ENCODE results near the gene CDIPT.
"Not testable (repeated sequence)": the region's sequence is repeated elsewhere in the genome, so short reads cannot be mapped to it uniquely, and the experiment has no call there.

CDIPT gene

DNA sequence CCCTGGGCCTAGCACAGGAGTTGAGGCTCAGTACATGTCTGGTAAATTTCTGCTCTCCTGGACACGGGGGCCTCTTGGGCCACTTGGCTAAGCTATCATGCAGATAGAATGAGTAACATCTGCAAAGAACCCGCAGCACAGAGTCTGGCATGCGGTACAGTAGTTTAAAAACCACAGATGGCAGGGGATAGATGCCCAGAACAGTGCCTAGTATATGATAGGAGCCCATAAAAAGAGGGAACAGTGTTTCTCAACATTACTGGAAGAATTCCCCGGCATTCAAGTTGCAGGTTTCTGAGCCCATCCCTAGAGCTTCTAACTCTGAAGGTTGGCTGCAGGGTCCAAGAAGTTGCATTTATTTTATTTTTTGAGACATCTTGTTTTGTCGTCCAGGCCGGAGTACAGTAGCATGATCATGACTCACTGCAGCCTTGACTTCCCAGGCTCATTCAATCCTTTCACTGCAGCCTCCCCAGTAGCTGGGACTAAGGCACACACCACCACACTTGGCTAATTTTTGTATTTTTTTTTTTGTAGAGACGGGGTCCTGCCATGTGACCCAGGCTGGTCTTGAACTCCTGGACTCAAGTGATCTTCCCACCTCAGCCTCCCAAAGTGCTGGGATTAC lies 5.8 kb downstream of the CDIPT start:
- DNase-seq: no peak

DNA sequence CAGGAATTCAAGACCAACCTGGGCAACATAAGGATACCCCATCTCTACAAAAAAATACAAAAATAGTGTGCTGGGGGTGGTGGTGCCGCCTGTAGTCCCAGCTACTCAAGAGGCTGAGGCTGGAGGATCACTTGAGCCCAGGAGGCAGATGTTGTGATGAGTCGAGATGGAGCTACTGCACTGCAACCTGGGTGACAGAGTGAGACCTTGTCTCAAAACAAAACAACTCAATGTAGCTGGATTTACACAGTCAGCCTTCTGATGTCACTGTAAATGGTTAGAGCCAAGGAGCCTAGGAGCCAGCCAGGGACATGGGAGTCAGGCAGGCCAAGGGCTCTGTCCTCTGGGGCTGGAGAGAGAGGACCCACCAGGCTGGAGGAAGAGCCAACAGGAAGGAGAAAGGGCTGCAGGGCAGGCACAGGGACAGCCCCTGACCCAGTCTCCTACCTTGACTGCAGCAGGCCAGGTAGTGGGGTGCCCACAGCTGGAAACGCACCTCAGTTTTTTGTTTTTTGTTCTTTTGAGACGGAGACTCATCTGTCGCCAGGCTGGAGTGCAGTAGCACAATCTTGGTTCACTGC lies 8.4 kb downstream of the CDIPT start:
- DNase-seq: no peak

DNA sequence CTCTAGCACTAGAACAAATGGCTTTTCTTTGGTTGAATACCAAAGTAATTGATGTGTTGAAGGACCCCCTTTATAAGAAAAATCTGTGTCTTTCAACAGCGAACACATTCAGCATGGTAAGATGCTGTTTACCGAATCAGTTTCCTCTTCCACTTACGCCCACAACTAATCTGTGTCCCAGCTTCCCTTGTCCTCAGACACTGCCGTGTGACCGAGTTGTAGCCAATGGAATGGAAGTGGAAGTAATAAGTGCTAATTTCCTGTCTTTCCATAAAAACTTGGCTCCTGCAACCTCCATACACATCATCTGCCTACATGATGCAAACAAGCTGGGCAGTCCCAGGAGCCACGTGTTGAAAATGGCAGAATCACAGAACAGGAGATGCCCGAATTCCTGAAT lies 10.4 kb downstream of the CDIPT start:
- DNase-seq: no peak

DNA sequence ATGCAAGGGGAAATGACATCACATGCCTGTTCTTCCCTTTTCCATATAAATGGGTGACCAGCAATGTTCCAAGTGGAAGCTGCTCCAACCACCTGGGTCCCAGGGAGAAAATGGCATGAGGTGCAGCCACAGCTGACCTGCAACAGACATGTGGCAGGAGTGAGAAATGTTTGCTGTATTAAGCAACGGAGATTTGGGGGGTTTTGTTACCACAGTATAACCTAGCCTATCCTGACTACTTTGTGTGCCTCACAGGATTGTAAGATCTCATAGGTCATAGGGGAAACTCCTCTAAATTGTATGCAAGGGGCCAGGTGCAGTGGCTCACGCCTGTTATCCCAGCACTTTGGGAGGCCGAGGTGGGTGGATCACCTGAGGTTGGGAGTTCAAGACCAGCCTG lies 12.0 kb downstream of the CDIPT start:
- no peak for DNase-seq

DNA sequence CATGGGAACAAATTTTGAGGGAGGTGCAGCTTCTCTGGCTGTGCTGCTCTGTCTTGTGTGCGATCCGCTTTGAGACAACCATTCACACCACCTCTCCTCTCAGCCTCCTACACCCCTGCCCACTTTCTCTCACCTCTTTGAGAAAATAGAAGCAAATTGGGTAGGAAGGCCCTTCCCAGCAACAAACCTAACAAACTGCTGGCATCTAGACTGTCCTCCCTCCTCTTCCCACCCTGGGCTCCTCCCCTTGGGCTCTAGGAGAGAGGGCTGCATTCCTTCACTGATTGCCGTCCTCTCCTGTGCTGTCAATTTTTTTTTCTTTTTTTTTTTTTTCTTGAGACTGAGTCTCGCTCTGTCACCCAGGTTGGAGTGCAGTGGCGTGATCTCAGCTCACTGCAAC lies 13.5 kb downstream of the CDIPT start:
- DNase-seq: no peak

DNA sequence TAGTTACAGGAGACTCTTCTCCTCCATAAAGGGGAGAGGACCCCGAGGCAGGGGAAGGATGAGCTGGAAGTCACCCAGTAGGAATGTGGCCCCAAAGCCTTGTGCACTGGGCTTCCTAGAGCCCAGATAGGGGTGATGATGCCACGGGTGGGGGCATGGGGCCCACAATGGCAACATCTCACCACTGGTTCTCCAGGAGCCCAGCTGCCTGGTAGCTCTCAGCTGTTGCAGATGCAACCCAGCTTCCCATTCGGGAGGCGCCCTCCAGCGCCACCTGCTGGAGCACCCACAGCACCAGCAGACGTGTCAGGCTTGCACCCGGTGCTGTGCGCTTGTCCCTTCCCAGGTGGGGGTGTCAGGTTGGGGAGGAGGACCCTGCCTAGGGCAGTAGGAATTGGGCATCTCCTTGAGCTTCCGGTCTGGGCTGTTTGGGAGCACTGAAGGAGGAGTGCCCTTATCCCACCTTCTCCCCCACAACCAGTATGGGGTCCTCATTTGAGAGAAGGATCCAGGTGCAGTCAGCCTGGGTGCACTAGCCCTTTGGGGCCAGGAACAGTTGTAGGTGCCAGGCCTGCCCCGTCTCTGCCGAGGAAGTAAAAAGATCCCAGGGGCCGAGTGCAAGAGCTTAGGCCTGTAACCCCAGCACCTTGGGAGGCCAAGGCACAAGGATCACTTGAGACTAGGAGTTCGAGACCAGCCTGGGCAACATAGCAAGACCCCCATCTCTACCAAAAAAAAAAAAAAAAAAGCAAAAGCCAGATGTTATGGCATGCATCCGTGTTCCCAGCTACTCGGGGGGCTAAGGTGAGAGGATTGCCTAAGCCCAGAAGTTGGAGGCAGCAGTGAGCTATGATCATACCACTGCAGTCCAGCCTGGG lies 14.4 kb downstream of the CDIPT start:
- peak; percentile 69 for DNase-seq

GRCh38 chr16:29845656-29846055 lies 17.4 kb downstream of the CDIPT start:
- DNase-seq: no peak

DNA sequence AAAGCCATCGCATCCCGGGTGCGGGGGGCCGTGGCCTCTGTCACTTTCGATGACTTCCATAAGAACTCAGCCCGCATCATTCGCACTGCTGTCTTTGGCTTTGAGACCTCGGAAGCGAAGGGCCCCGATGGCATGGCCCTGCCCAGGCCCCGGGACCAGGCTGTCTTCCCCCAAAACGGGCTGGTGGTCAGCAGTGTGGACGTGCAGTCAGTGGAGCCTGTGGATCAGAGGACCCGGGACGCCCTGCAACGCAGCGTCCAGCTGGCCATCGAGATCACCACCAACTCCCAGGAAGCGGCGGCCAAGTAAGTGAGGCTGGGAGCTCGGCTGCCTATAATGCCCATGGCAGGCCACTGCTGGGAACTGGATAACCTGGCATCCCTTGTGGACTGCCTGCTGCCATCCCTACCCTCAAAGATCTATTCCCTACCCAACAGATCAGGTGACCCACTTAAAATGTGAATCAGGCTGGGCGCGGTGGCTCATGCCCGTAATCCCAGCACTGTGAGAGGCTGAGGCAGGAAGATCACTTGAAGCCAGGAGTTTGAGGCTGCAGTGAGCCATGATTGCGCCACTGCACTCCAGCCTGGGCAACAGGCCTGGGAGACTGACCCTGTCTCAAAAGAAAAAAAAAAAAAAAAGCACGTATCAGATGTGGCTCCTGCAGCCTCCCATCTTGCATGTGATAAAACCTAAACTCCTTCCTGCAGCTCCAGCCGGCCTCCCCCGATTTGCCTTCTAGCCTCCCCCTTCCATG lies 18.3 kb downstream of the CDIPT start:
- DNase-seq: no peak

DNA sequence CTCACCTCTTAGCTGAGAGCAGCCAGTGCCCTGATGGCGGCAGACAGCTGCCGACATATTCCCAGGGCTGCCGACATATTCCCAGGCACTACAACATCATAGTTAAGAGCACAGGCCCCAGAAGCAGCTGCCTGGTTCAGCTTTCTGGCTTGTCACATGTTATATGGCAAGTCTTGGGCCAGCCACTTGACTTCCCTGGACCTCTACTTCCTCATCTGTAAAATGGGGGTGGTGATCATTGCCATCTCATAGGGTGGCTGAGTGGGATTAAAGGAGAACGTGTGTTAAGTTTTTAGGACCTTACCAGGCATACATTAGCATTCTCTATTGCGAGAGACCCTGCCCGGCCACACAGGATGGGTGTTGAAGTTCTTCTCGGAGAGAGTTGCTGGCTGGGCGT lies 19.1 kb downstream of the CDIPT start:
- no peak for DNase-seq

DNA sequence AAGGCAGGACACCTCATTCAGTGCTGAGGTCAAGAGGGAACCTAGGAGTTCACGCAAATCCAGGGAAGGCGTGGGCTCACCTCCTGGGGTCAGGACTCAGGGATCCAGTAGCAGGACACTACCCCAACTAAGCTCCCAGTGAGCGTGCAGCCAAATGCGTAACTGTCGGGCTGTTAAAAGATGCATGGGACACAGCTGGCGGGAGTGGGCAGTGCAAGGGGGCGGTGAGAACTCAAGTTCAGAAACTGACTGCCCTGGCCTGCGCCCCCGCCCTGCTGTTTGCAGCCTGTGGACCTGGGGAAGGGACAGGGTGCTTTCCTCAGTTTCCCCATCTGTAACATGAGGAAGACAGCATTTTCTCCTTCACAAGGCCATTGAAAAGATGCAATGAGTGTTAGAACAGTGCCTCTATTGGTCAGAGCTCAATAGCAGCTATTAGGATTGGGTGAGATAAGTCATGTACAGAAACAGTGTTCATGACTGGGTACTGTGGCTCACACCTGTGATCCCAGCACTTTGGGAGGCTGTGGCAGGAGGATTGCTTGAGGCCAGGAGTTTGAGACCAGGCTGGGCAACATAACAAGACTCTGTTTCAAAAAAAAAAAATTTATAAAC lies 20.2 kb downstream of the CDIPT start:
- no peak for DNase-seq

GRCh38 chr16:29841631-29842030 lies 21.4 kb downstream of the CDIPT start:
- no peak for DNase-seq

- no peak for DNase-seq
These were observed 22.8 kb downstream of the CDIPT start for GRCh38 chr16:29840240-29840639.

DNA sequence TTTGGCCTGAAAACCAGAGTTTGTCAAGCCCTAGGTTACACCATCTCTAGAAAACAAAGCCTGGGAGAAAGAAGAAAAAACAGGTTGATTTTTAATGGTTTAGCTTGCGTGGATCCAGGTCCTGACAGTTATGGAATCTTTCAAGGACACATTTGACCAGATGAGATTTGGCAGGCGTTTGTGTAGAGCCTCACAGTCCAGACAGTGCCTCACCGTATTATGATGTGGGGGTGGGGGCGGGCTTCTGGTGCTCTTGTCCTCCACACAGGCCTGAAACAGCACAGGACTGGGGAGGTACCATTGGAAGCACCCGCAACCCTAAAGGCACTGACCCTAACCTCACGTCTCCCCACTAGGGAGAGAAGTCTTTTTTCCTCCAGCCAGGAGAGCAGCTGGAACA lies 23.2 kb downstream of the CDIPT start:
- DNase-seq: no peak

- no peak for DNase-seq
These were observed 25.2 kb downstream of the CDIPT start for GRCh38 chr16:29837841-29838240.

- no peak for DNase-seq
These were observed 26.4 kb downstream of the CDIPT start for GRCh38 chr16:29836623-29837022.

GRCh38 chr16:29835926-29836325 lies 27.1 kb downstream of the CDIPT start:
- DNase-seq: no peak

- DNase-seq: no peak
These were observed 28.9 kb downstream of the CDIPT start for GRCh38 chr16:29834079-29834478.

DNA sequence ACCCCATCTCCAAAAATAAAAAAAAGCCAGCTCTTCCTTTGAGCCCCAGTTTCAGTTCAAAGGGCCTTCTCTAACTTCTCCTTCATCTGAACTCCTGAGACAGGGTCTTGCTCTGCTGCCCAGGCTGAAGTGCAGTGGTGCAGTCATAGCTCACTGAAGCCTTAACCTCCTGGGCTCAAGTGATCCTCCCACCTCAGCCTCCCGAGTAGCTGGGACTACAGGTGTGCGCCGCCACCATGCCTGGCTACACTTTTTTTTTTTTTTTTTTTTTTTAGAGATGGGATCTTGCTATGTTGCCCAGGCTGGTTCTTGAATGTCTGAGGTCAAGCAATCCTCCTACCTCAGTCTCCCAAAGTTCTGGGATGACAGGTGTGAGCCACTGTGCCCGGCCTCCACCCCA lies 29.8 kb downstream of the CDIPT start:
- not testable (repeated sequence) for DNase-seq

GRCh38 chr16:29831490-29831889 lies 31.5 kb downstream of the CDIPT start:
- no peak for DNase-seq

DNA sequence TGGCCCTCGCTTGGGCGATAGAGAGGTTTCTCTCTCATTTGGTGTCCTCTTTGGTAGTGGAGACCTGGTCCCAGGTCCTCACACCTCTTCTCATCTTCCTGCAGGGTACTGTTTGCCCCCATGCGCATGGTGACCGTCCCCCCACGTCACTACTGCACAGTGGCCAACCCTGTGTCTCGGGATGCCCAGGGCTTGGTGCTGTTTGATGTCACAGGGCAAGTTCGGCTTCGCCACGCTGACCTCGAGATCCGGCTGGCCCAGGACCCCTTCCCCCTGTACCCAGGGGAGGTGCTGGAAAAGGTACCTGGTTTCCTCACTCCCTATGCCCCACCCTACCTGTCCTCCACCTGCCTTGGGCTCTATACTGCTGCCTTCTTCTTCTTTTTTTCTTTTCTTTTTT lies 32.3 kb downstream of the CDIPT start:
- no peak for DNase-seq

DNA sequence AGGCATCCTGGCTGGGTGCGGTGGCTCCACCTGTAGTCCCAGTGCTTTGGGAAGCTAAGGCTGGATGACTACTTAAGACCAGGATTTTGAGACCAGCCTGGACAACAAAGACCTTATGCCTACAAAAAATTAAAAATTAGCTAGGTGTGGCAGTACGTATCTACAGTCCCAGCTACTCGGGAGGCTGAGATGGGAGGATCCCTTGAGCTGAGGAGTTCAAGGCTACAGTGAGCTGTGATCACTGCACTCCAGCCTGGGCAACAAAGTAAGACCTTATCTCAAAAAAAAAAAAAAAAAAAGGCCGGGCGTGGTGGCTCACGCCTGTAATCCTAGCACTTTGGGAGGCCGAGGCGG lies 36.7 kb downstream of the CDIPT start:
- DNase-seq: no peak

GRCh38 chr16:29825145-29826044 lies 37.6 kb downstream of the CDIPT start:
- no peak for DNase-seq
